Esophagus muscularis mucosa (tissue), 4 donors: Measurements from ENCODE around the gene ANK3. TPM values are rescaled to one million over a fixed set of nuclear protein-coding genes. Genes with fewer than 3 reads are reported as not detected.

Experiments used
- DNase-seq: peaks from one replicate; pipeline ENCODE4 v3.0.0-alpha.2; 2017; ENCODE audit errors: extremely low spot score
- H3K27ac ChIP-seq, 4 donors: fragments of 200-600 bp; sonication (generic); replicated peaks in 1 of 4; 1 replicate in 3 of 4; 2 replicates in 1 of 4; pipeline ENCODE4 v1.5.1; 2016 to 2019; ENCODE audit warnings: mild to moderate bottlenecking in 1 of 4
- H3K27me3 ChIP-seq, 4 donors: fragments of 200-600 bp; sonication (generic); one replicate each; pipeline versions ENCODE4 v1.5.1 to v1.6.0; 2016 to 2019
- H3K36me3 ChIP-seq, 4 donors: fragments of 200-600 bp; sonication (generic); one replicate each; pipeline ENCODE4 v1.5.1; 2016 to 2019
- H3K4me1 ChIP-seq, 4 donors: fragments of 200-600 bp; sonication (generic); one replicate each; pipeline ENCODE4 v1.5.1; 2016 to 2019
- H3K4me3 ChIP-seq, 4 donors: fragments of 200-600 bp; sonication (generic); 1 replicate in 2 of 4; 2 replicates in 2 of 4; pipeline ENCODE4 v1.5.1; 2016 to 2019; ENCODE audit warnings: mild to moderate bottlenecking in 4 of 4, moderate library complexity in 1 of 4
- H3K9me3 ChIP-seq, 4 donors: fragments of 200-600 bp; sonication (generic); 1 replicate in 3 of 4; 2 replicates in 1 of 4; pipeline ENCODE4 v1.5.1; 2016 to 2019
- CTCF ChIP-seq, 3 experiments: fragments of 200-600 bp in 2 of 3; fragments of 450-650 bp in 1 of 3; sonication (generic) in 2 of 3; IDR thresholded peaks; one replicate each; pipeline ENCODE4 v1.5.1; 2017 to 2019; ENCODE audit warnings: antibody characterized with exemption in 3 of 3, mild to moderate bottlenecking in 2 of 3, moderate library complexity in 1 of 3
- EP300 ChIP-seq: sonication (generic); formaldehyde crosslinking; IDR thresholded peaks from one replicate; pipeline ENCODE4 v1.6.1; 2017; ENCODE audit warnings: antibody characterized with exemption
- POLR2A ChIP-seq: fragments of 450-650 bp; IDR thresholded peaks from one replicate; pipeline ENCODE4 v1.6.1; 2017; ENCODE audit warnings: antibody characterized with exemption, moderate library complexity, mild to moderate bottlenecking, low read depth
- POLR2AphosphoS5 ChIP-seq, 2 donors: sonication (generic); formaldehyde crosslinking; IDR thresholded peaks; one replicate each; pipeline ENCODE4 v1.6.1; 2017; ENCODE audit warnings: antibody characterized with exemption in 2 of 2
- WGBS: methylation state at CpG from one replicate; pipeline ENCODE4 v1.1.5; 2018; 5-methylcytosine and 5-hydroxymethylcytosine counted together
- intact Hi-C: fragments of 100-400 bp; cut with DNase I; formaldehyde crosslinking; loops from one replicate; pipeline ENCODE4 v1.15.1; 2023
- total RNA-seq, 4 donors: library from RNA; depleted of rRNA; stranded (reverse); fragments of >200 nt; gene quantifications; one replicate each; pipeline versions ENCODE4 v1.1.0 to v1.2.1, GENCODE V29; 2016

Gene ANK3
- total RNA-seq, 4 donors from 2014 or later: 25.5 to 44.9 (median 26.6) TPM

GRCh38 chr10:60209874-60210570 lies 179.7 kb downstream of the ANK3 start:
- no peak for TF ChIP-seq EP300
- TF ChIP-seq POLR2AphosphoS5 (IDR thresholded peaks at IDR 0.05): no peak
- no peak for TF ChIP-seq POLR2A
- no peak for TF ChIP-seq CTCF (IDR thresholded peaks at IDR 0.05)
- intact Hi-C loops: loop anchor here (2.0 to 10.0 kb wide), 3 partner anchors 109 to 583 kb away; no protein-coding TSS in a partner anchor

GRCh38 chr10:60208676-60209269 lies 180.9 kb downstream of the ANK3 start:
- no peaks in the 10 kb centered on the region for H3K4me1 ChIP-seq
- TF ChIP-seq POLR2A: no peak
- TF ChIP-seq CTCF (IDR thresholded peaks at IDR 0.05): peak; percentile 62 to 72 (median 69)
- TF ChIP-seq POLR2AphosphoS5 (IDR thresholded peaks at IDR 0.05): no peak
- no peak for TF ChIP-seq EP300
- 38% methylated on average over 4 of the region's 4 CpGs for WGBS
- no peaks in the 10 kb centered on the region for H3K27me3 ChIP-seq
- H3K27ac ChIP-seq: no peak overlapping the region
- peaks cover 0 to 48% (median 0%) of the 10 kb centered on the region in 4 donors for H3K36me3 ChIP-seq
- intact Hi-C loops: loop anchor here (2.0 to 10.0 kb wide), 3 partner anchors 108 to 581 kb away; no protein-coding TSS in a partner anchor
- H3K4me3 ChIP-seq: no peak overlapping the region
- no peak for DNase-seq
- H3K9me3 ChIP-seq: peaks cover 0 to 13% (median 5%) of the 10 kb centered on the region in 4 donors

More at GRCh38 chr10:60209874-60210570, 179.7 kb downstream of the ANK3 start:
- H3K27me3 ChIP-seq: no peaks in the 10 kb centered on the region
- no peak for DNase-seq
- WGBS: 74% methylated on average over 7 of the region's 7 CpGs
- H3K27ac ChIP-seq: no peak overlapping the region
- H3K4me3 ChIP-seq: no peak overlapping the region
- peaks cover 0 to 42% (median 0%) of the 10 kb centered on the region in 4 donors for H3K36me3 ChIP-seq
- peaks cover 0 to 13% (median 5%) of the 10 kb centered on the region in 4 donors for H3K9me3 ChIP-seq
- no peaks in the 10 kb centered on the region for H3K4me1 ChIP-seq

GRCh38 chr10:60207894-60208293 lies 181.8 kb downstream of the ANK3 start:
- intact Hi-C loops: loop anchor here (2.0 to 10.0 kb wide), 3 partner anchors 107 to 581 kb away; no protein-coding TSS in a partner anchor

GRCh38 chr10:60206735-60207134 lies 182.9 kb downstream of the ANK3 start:
- intact Hi-C loops: loop anchor here (5.0 to 10.0 kb wide), 2 partner anchors 438 to 579 kb away; no protein-coding TSS in a partner anchor
- H3K27me3 ChIP-seq: no peaks in the 10 kb centered on the region
- H3K36me3 ChIP-seq: peaks cover 0 to 53% (median 0%) of the 10 kb centered on the region in 4 donors
- TF ChIP-seq POLR2AphosphoS5 (IDR thresholded peaks at IDR 0.05) (no peak), CTCF (IDR thresholded peaks at IDR 0.05) (no peak), EP300 (no peak), POLR2A (no peak)
- no peak for DNase-seq
- 58% methylated on average over 4 of the region's 4 CpGs for WGBS
- H3K4me1 ChIP-seq: no peaks in the 10 kb centered on the region
- H3K27ac ChIP-seq: no peak overlapping the region
- H3K4me3 ChIP-seq: no peak overlapping the region
- peaks cover 0 to 4% (median 1%) of the 10 kb centered on the region in 4 donors for H3K9me3 ChIP-seq

More at GRCh38 chr10:60207894-60208293, 181.8 kb downstream of the ANK3 start:
- TF ChIP-seq POLR2AphosphoS5 (IDR thresholded peaks at IDR 0.05) (no peak), POLR2A (no peak), EP300 (no peak), CTCF (IDR thresholded peaks at IDR 0.05) (no peak)
- DNase-seq: no peak
- Histone ChIP-seq H3K36me3 (peaks cover 0 to 48% (median 0%) of the 10 kb centered on the region in 4 donors), H3K27me3 (no peaks in the 10 kb centered on the region), H3K9me3 (peaks cover 0 to 13% (median 5%) of the 10 kb centered on the region in 4 donors), H3K27ac (no peak overlapping the region), H3K4me1 (no peaks in the 10 kb centered on the region), H3K4me3 (no peak overlapping the region)
- 79% methylated on average over 5 of the region's 5 CpGs for WGBS
